ENCODE data around the gene VPS26B. TPM values are rescaled to one million over a fixed set of nuclear protein-coding genes. Genes with fewer than 3 reads are reported as not detected.

Gene VPS26B
- total and polyA plus RNA-seq, 7 donors: 22.8 to 53.7 (median 35.7) TPM

- Histone ChIP-seq H3K27ac (no peak overlapping the region), H3K9me3 (no peaks in the 10 kb centered on the region), H3K4me1 (peaks cover 0 to 5% (median under 1%) of the 10 kb centered on the region in 4 donors), H3K36me3 (peaks cover 0 to 2% (median 0%) of the 10 kb centered on the region in 4 donors), H3K4me3 (no peak overlapping the region), H3K27me3 (peaks cover 25 to 53% (median 44%) of the 10 kb centered on the region in 3 donors)
- TF ChIP-seq EP300 (IDR thresholded peaks at IDR 0.05) (no peak), CTCF (IDR thresholded peaks at IDR 0.05) (no peak), POLR2A (IDR thresholded peaks at IDR 0.05) (no peak), POLR2AphosphoS5 (IDR thresholded peaks at IDR 0.05) (no peak)
- DNase-seq: no peak
- intact Hi-C loops (cut with DNase I): no loop called here
- WGBS, 2 donors: 30 to 41% methylated on average over 5 of the region's 5 CpGs
Observed at GRCh38 chr11:134270250-134270714, 45.8 kb downstream of the VPS26B start.

DNA sequence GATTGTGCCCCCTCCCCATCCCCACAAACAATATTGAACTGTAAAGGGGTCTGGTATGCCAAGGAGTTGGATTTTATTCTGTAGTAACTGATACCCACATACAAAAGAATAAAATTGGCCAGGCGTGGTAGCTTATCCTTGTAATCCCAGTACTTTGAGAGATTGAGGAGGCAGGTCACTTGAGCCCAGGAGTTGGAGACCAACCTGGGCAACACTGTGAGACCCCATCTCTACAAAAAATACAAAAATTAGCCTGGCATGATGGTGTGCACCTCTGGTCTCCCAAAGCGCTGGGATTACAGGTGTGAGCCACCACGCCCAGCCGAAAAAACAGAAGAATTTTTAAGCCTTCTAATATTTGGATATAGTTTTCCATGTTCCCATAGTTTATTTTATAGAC is 47.5 kb downstream of the VPS26B start:
- no peak for DNase-seq
- Histone ChIP-seq H3K27me3 (peaks cover 42 to 70% (median 61%) of the 10 kb centered on the region in 3 donors), H3K4me1 (peaks cover 0 to 18% (median 16%) of the 10 kb centered on the region in 4 donors), H3K4me3 (no peak overlapping the region), H3K36me3 (no peaks in the 10 kb centered on the region), H3K27ac (no peak overlapping the region), H3K9me3 (no peaks in the 10 kb centered on the region)
- 85 to 92% methylated on average over 4 of the region's 4 CpGs for WGBS, 2 donors
- TF ChIP-seq CTCF (IDR thresholded peaks at IDR 0.05) (no peak), POLR2AphosphoS5 (IDR thresholded peaks at IDR 0.05) (no peak), EP300 (IDR thresholded peaks at IDR 0.05) (no peak), POLR2A (IDR thresholded peaks at IDR 0.05) (no peak)
- intact Hi-C loops (cut with DNase I): no loop called here

- H3K27ac ChIP-seq: no peak overlapping the region
- intact Hi-C loops (cut with DNase I): no loop called here
- no peaks in the 10 kb centered on the region for H3K36me3 ChIP-seq
- WGBS, 2 donors: 33 to 43% methylated on average over 18 of the region's 18 CpGs
- no peak for DNase-seq
- no peaks in the 10 kb centered on the region for H3K9me3 ChIP-seq
- TF ChIP-seq POLR2A (IDR thresholded peaks at IDR 0.05) (no peak), CTCF (IDR thresholded peaks at IDR 0.05) (no peak), EP300 (IDR thresholded peaks at IDR 0.05) (no peak)
- H3K27me3 ChIP-seq: peaks cover 48 to 77% (median 67%) of the 10 kb centered on the region in 3 donors
- H3K4me3 ChIP-seq: no peak overlapping the region
- peaks cover 0 to 23% (median 18%) of the 10 kb centered on the region in 4 donors for H3K4me1 ChIP-seq
Observed at GRCh38 chr11:134272381-134273316, 48.2 kb downstream of the VPS26B start.

DNA sequence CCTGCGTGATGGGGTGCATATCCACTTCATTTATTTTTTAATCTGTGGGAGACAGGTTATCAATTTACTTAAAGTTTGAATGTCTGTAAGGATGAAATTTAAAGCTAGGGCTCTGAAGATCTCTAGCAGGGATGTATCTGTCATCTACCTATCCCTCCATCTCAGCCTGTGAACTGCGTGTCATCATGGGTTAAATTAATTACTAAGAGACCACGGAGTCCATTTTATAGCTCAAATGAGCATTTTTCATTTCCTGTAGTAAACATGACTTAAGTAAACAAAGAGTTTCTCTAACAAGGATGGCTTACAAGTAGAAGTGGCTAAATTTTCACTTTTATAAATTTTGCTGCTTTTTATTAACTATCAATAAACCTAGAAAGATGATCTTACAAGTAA is 48.8 kb downstream of the VPS26B start:
- Histone ChIP-seq H3K27me3 (peaks cover 48 to 82% (median 74%) of the 10 kb centered on the region in 3 donors), H3K4me3 (no peak overlapping the region), H3K36me3 (no peaks in the 10 kb centered on the region), H3K27ac (no peak overlapping the region), H3K4me1 (peaks cover 0 to 23% (median 18%) of the 10 kb centered on the region in 4 donors), H3K9me3 (no peaks in the 10 kb centered on the region)
- TF ChIP-seq EP300 (IDR thresholded peaks at IDR 0.05) (no peak), CTCF (IDR thresholded peaks at IDR 0.05) (no peak), POLR2AphosphoS5 (IDR thresholded peaks at IDR 0.05) (no peak), POLR2A (IDR thresholded peaks at IDR 0.05) (no peak)
- DNase-seq: no peak
- intact Hi-C loops (cut with DNase I): no loop called here
- WGBS, 2 donors: 23 to 33% methylated on average over 3 of the region's 3 CpGs

All from sigmoid colon (tissue), 7 donors.